OCI-LY1 (cell line): Measurements from ENCODE around the gene TTLL5.

Source experiments
- H2AFZ ChIP-seq: fragments of 200-600 bp; sonication (generic), shearing (Covaris generic); 2 replicates; pipeline ENCODE4 v1.6.0; 2014; ENCODE audit warnings: antibody characterized with exemption, mild to moderate bottlenecking, low read length
- H3F3A ChIP-seq: fragments of 200-600 bp; sonication (generic), shearing (Covaris generic); 2 replicates; pipeline ENCODE4 v1.6.0; 2014; ENCODE audit warnings: mild to moderate bottlenecking, antibody characterized with exemption, low read length, moderate library complexity; ENCODE audit not compliant: insufficient read depth
- H3K27ac ChIP-seq: fragments of 200-600 bp; sonication (generic); 2 replicates; pipeline ENCODE4 v1.5.1; 2014; ENCODE audit warnings: low read length, mixed run types, mild to moderate bottlenecking, low read depth; ENCODE audit not compliant: poor library complexity, severe bottlenecking
- H3K27me3 ChIP-seq: fragments of 200-600 bp; sonication (generic); 2 replicates; pipeline ENCODE4 v1.6.0; 2014; ENCODE audit warnings: antibody characterized with exemption, mild to moderate bottlenecking, low read length, moderate library complexity; ENCODE audit not compliant: insufficient read depth
- H3K36me3 ChIP-seq: fragments of 200-600 bp; sonication (generic); 2 replicates; pipeline ENCODE4 v1.6.1; 2014; ENCODE audit warnings: mild to moderate bottlenecking, antibody characterized with exemption, low read length, moderate library complexity, mixed read lengths; ENCODE audit not compliant: insufficient read depth
- H3K4me1 ChIP-seq: fragments of 200-600 bp; sonication (generic); 2 replicates; pipeline ENCODE4 v1.5.1; 2014; ENCODE audit warnings: mild to moderate bottlenecking, low read length, moderate library complexity; ENCODE audit not compliant: insufficient read depth, severe bottlenecking
- H3K4me2 ChIP-seq: fragments of 200-600 bp; sonication (generic), shearing (Covaris generic); 2 replicates; pipeline ENCODE4 v1.6.1; 2014; ENCODE audit warnings: low read length
- H3K4me3 ChIP-seq: fragments of 200-600 bp; sonication (generic); 2 replicates; pipeline ENCODE4 v1.5.1; 2014; ENCODE audit warnings: low read length, low read depth, mild to moderate bottlenecking, mixed read lengths; ENCODE audit not compliant: poor library complexity, severe bottlenecking
- H3K79me2 ChIP-seq: fragments of 200-600 bp; shearing (Covaris generic); 2 replicates; pipeline ENCODE4 v1.6.1; 2016; ENCODE audit warnings: mixed run types, low read length, mixed read lengths; ENCODE audit not compliant: insufficient read depth
- H3K9ac ChIP-seq: fragments of 200-600 bp; sonication (generic), shearing (Covaris generic); 2 replicates; pipeline ENCODE4 v1.6.1; 2014; ENCODE audit warnings: mild to moderate bottlenecking, low read length, mixed read lengths
- H3K9me2 ChIP-seq: fragments of 200-600 bp; sonication (generic), shearing (Covaris generic); 2 replicates; pipeline ENCODE4 v1.6.1; 2014; ENCODE audit warnings: low read depth, mild to moderate bottlenecking, low read length, mixed read lengths
- H3K9me3 ChIP-seq: fragments of 200-600 bp; shearing (Covaris generic); 2 replicates; pipeline ENCODE4 v1.6.1; 2014; ENCODE audit warnings: low read length, mixed read lengths
- H4K20me1 ChIP-seq: fragments of 200-600 bp; sonication (generic), shearing (Covaris generic); 2 replicates; pipeline ENCODE4 v1.6.0; 2016; ENCODE audit warnings: mild to moderate bottlenecking, low read length; ENCODE audit not compliant: insufficient read depth
- CTCF ChIP-seq: fragments of 200-600 bp; sonication (generic), shearing (Covaris generic); IDR thresholded peaks from 2 replicates; pipeline ENCODE4 v1.5.1; 2017; ENCODE audit warnings: mild to moderate bottlenecking, antibody characterized with exemption, low read length, moderate library complexity, mixed read lengths
- EZH2 ChIP-seq: fragments of 200-600 bp; sonication (generic), shearing (Covaris generic); IDR thresholded peaks from 2 replicates; pipeline ENCODE4 v1.8.0; 2017; ENCODE audit warnings: borderline replicate concordance, mixed run types, mild to moderate bottlenecking, antibody characterized with exemption, low read length, moderate library complexity, mixed read lengths

TTLL5 gene

GRCh38 chr14:75907756-75908359 lies 246.8 kb downstream of the TTLL5 start:
- Histone ChIP-seq H3K27me3 (no peaks in the 10 kb centered on the region), H3K9me2 (no peaks in the 10 kb centered on the region), H3K79me2 (no peaks in the 10 kb centered on the region), H2AFZ (no peak overlapping the region), H3K4me3 (no peak overlapping the region), H3K9me3 (no peaks in the 10 kb centered on the region), H3K27ac (no peak overlapping the region), H3K9ac (no peak overlapping the region), H3K4me2 (no peak overlapping the region), H4K20me1 (no peaks in the 10 kb centered on the region), H3F3A (no peaks in the 10 kb centered on the region; the same call in 1 of the 2 replicates), H3K4me1 (no peaks in the 10 kb centered on the region), H3K36me3 (no peaks in the 10 kb centered on the region)
- no peak for TF ChIP-seq CTCF
- no peak for TF ChIP-seq EZH2

DNA sequence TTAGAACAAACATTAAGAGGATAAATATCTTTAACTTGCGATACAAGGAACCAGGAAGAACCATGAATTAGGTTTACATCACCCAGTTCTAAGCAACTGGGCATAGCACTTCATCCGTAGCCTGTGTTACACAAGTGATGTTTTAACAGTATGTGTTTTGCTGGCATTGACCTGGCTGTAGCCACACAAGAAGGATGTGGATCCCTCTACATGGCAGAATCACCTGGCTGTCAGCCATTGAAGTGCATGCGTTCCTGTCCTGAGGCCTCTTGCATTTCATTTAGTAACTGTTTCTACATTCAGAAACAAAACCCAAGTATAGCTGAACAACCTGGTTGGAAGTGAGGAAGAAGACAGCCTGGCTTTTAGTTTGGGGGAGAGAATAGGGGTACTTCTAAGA lies 248.6 kb downstream of the TTLL5 start:
- Histone ChIP-seq H3K36me3 (no peaks in the 10 kb centered on the region), H3F3A (no peaks in the 10 kb centered on the region), H4K20me1 (no peaks in the 10 kb centered on the region), H3K4me2 (no peak overlapping the region), H3K9ac (no peak overlapping the region), H3K4me1 (no peaks in the 10 kb centered on the region), H3K4me3 (no peak overlapping the region), H3K27ac (no peak overlapping the region), H2AFZ (no peak overlapping the region), H3K27me3 (no peaks in the 10 kb centered on the region), H3K9me2 (no peaks in the 10 kb centered on the region), H3K9me3 (no peaks in the 10 kb centered on the region), H3K79me2 (no peaks in the 10 kb centered on the region)
- no peak for TF ChIP-seq CTCF
- TF ChIP-seq EZH2 = no peak

DNA sequence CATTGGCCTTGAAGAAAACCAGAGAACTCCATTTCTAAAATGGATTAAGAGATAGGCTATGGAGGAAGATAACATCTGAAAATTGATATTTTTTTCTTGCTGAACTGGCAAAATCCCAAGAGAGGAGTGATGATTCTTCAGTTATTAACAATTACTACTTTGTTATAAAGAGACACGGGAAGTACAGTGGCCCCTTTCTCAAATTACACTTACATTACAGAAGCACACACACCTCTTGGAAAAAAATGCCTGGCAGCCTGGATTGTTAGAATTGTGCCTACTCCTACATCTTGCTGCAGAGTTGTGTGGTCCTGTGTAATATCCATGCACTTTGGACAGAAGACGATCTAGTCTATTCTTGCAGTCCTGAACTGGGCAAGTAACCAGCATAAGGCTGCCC lies 249.0 kb downstream of the TTLL5 start:
- Histone ChIP-seq H3K36me3 (no peaks in the 10 kb centered on the region), H3K27me3 (no peaks in the 10 kb centered on the region), H3K4me3 (no peak overlapping the region), H3K9me3 (no peaks in the 10 kb centered on the region), H3F3A (no peaks in the 10 kb centered on the region), H3K4me1 (no peaks in the 10 kb centered on the region), H4K20me1 (no peaks in the 10 kb centered on the region), H3K27ac (no peak overlapping the region), H3K9me2 (no peaks in the 10 kb centered on the region), H3K4me2 (no peak overlapping the region), H3K79me2 (no peaks in the 10 kb centered on the region), H3K9ac (no peak overlapping the region), H2AFZ (no peak overlapping the region)
- TF ChIP-seq EZH2 (no peak), CTCF (no peak)
